Measurements from ENCODE around the gene ARL3.

- TF ChIP-seq CTCF (IDR thresholded peaks at IDR 0.05; ENCODE audit: insufficient read depth, low read length, poor library complexity, severe bottlenecking): no peak
- TF ChIP-seq EZH2phosphoT487 (conservative IDR thresholded peaks at IDR 0.05; ENCODE audit: low read length): no peak
Measured at GRCh38 chr10:102720775-102721301, 6.6 kb upstream of the ARL3 start.

All from SU-DHL-6 (cell line).